CD4-positive, CD25-positive, alpha-beta regulatory T cell (primary cell): ENCODE data around the gene SLC1A2. TPM values are rescaled to one million over a fixed set of nuclear protein-coding genes. Genes with fewer than 3 reads are reported as not detected.

Experiments
- ATAC-seq, 2 donors: fragments of 150-1000 bp; cut with Tn5 transposase; one replicate each; pipeline ENCODE4 v1.10.0; 2021; ENCODE audit warnings: low read depth in 2 of 2, moderate number of reproducible peaks in 2 of 2, moderate library complexity in 1 of 2
- DNase-seq, 3 donors: peaks; one replicate each; pipeline versions ENCODE4 v3.0.0 to v3.0.0-alpha.2; 2012 to 2022; ENCODE audit warnings: mixed read lengths in 1 of 3
- H3K27ac ChIP-seq: one replicate; pipeline ENCODE4 v1.7.0; 2013; ENCODE audit warnings: mild to moderate bottlenecking, low read length; ENCODE audit not compliant: insufficient read depth, poor library complexity, severe bottlenecking
- H3K27me3 ChIP-seq: one replicate; pipeline ENCODE4 v1.7.0; 2013; ENCODE audit warnings: low read length; ENCODE audit not compliant: control insufficient read depth, insufficient read depth
- H3K36me3 ChIP-seq: one replicate; pipeline ENCODE4 v1.7.0; 2013; ENCODE audit warnings: mild to moderate bottlenecking, low read length, moderate library complexity; ENCODE audit not compliant: control insufficient read depth, insufficient read depth
- H3K4me1 ChIP-seq: 2 replicates; pipeline ENCODE4 v1.7.0; 2013; ENCODE audit warnings: mild to moderate bottlenecking, low read length; ENCODE audit not compliant: insufficient read depth, control insufficient read depth, poor library complexity, severe bottlenecking
- H3K4me3 ChIP-seq: one replicate; pipeline ENCODE4 v1.7.0; 2013; ENCODE audit warnings: low read depth, mild to moderate bottlenecking, low read length, moderate library complexity
- H3K9me3 ChIP-seq, 2 experiments: 1 replicate in 1 of 2; 2 replicates in 1 of 2; pipeline ENCODE4 v1.7.0; 2013; ENCODE audit warnings: low read length in 2 of 2, mild to moderate bottlenecking in 1 of 2, moderate library complexity in 1 of 2; ENCODE audit not compliant: control insufficient read depth in 2 of 2
- H3K27ac Mint-ChIP-seq, 3 donors: one replicate each; pipeline ENCODE4 v1.8.0; 2020 to 2022; ENCODE audit warnings: mild to moderate bottlenecking in 3 of 3, mixed read lengths in 3 of 3, moderate library complexity in 2 of 3
- H3K27me3 Mint-ChIP-seq: one replicate; pipeline ENCODE4 v1.8.0; 2022; ENCODE audit warnings: mild to moderate bottlenecking, mixed read lengths
- H3K36me3 Mint-ChIP-seq: one replicate; pipeline ENCODE4 v1.8.0; 2020; ENCODE audit warnings: mixed read lengths
- H3K4me1 Mint-ChIP-seq, 4 donors: one replicate each; pipeline ENCODE4 v1.8.0; 2020 to 2022; ENCODE audit warnings: mixed read lengths in 4 of 4, mild to moderate bottlenecking in 1 of 4
- H3K4me3 Mint-ChIP-seq, 4 donors: one replicate each; pipeline ENCODE4 v1.8.0; 2020 to 2022; ENCODE audit warnings: mild to moderate bottlenecking in 4 of 4, mixed read lengths in 4 of 4, moderate library complexity in 3 of 4
- H3K9me3 Mint-ChIP-seq, 7 donors: one replicate each; pipeline ENCODE4 v1.8.0; 2020 to 2022; ENCODE audit warnings: mixed read lengths in 7 of 7, mild to moderate bottlenecking in 3 of 7, moderate library complexity in 2 of 7
- polyA plus RNA-seq, 4 donors: library from polyadenylated mRNA; unstranded; fragments of 300-500 nt; fragmentation: Illumina TruSeq; gene quantifications; one replicate each; pipeline ENCODE4 v1.2.3, GENCODE V29; 2021
- total RNA-seq: library from RNA; stranded (reverse); gene quantifications from one replicate; pipeline ENCODE4 v1.2.3, GENCODE V29; 2022

SLC1A2 gene
- total and polyA plus RNA-seq, 5 donors from 2014 or later = 0.08 to 0.23 TPM; not detected in 3

- peaks cover 0 to 6% of the 10 kb centered on the region in 2 experiments for H3K9me3 ChIP-seq
- H3K27ac Mint-ChIP-seq = no peak overlapping the region
- DNase-seq (peak in 1 of 3 donors; percentile 29), ATAC-seq (peak in 1 of 2 donors; percentile 53)
- no peak overlapping the region for H3K27ac ChIP-seq
- H3K4me1 Mint-ChIP-seq = peaks cover 5 to 34% (median 17%) of the 10 kb centered on the region in 4 donors
- no peaks in the 10 kb centered on the region for H3K36me3 ChIP-seq
- H3K36me3 Mint-ChIP-seq = no peaks in the 10 kb centered on the region
- H3K4me1 ChIP-seq = peaks cover under 1% of the 10 kb centered on the region
- no peak overlapping the region for H3K4me3 ChIP-seq
- H3K27me3 ChIP-seq = no peaks in the 10 kb centered on the region
- H3K27me3 Mint-ChIP-seq = peaks cover 4% of the 10 kb centered on the region
- H3K9me3 Mint-ChIP-seq = peaks cover 0 to 6% (median 0%) of the 10 kb centered on the region in 7 donors
- no peak overlapping the region for H3K4me3 Mint-ChIP-seq
Observed at GRCh38 chr11:35337136-35337913, 82.0 kb downstream of the SLC1A2 start.

GRCh38 chr11:35336726-35337125, 82.6 kb downstream of the SLC1A2 start:
- no peak for DNase-seq

GRCh38 chr11:35335226-35335625, 84.1 kb downstream of the SLC1A2 start:
- Mint-ChIP-seq H3K27me3 (peaks cover 4% of the 10 kb centered on the region), H3K36me3 (no peaks in the 10 kb centered on the region), H3K27ac (no peak overlapping the region), H3K4me1 (peaks cover 7 to 42% (median 29%) of the 10 kb centered on the region in 4 donors), H3K4me3 (no peak overlapping the region), H3K9me3 (peaks cover 0 to 6% (median 0%) of the 10 kb centered on the region in 7 donors)
- ATAC-seq (no peak), DNase-seq (no peak)
- Histone ChIP-seq H3K4me3 (no peak overlapping the region), H3K27me3 (no peaks in the 10 kb centered on the region), H3K27ac (no peak overlapping the region), H3K36me3 (no peaks in the 10 kb centered on the region), H3K9me3 (peaks cover 0 to 6% of the 10 kb centered on the region in 2 experiments), H3K4me1 (peaks cover 21% of the 10 kb centered on the region)

More at GRCh38 chr11:35336726-35337125, 82.6 kb downstream of the SLC1A2 start:
- H3K9me3 ChIP-seq = peaks cover 0 to 6% of the 10 kb centered on the region in 2 experiments
- no peak overlapping the region for H3K27ac ChIP-seq
- Mint-ChIP-seq H3K4me1 (peaks cover 2 to 34% (median 16%) of the 10 kb centered on the region in 4 donors), H3K4me3 (no peak overlapping the region), H3K9me3 (peaks cover 0 to 6% (median 0%) of the 10 kb centered on the region in 7 donors), H3K27ac (no peak overlapping the region), H3K27me3 (peaks cover 4% of the 10 kb centered on the region), H3K36me3 (no peaks in the 10 kb centered on the region)
- ATAC-seq = no peak
- no peak overlapping the region for H3K4me3 ChIP-seq
- H3K4me1 ChIP-seq = peaks cover 6% of the 10 kb centered on the region
- no peaks in the 10 kb centered on the region for H3K27me3 ChIP-seq
- no peaks in the 10 kb centered on the region for H3K36me3 ChIP-seq

- ATAC-seq = no peak
- Mint-ChIP-seq H3K27ac (peak overlapping the region; percentile 24 to 66 (median 51)), H3K36me3 (no peaks in the 10 kb centered on the region)
Observed at GRCh38 chr11:35334385-35335090, 84.8 kb downstream of the SLC1A2 start.

GRCh38 chr11:35332524-35332923, 86.8 kb downstream of the SLC1A2 start:
- Mint-ChIP-seq H3K27ac (peak overlapping the region in 2 of 3 donors; percentile 85), H3K27me3 (no peaks in the 10 kb centered on the region), H3K4me3 (peak overlapping the region in 1 of 4 donors; percentile 42), H3K4me1 (peaks cover 14 to 68% (median 42%) of the 10 kb centered on the region in 4 donors), H3K36me3 (no peaks in the 10 kb centered on the region), H3K9me3 (peaks cover 0 to 3% (median 0%) of the 10 kb centered on the region in 7 donors)
- H3K4me3 ChIP-seq = no peak overlapping the region
- peaks cover 0 to 6% of the 10 kb centered on the region in 2 experiments for H3K9me3 ChIP-seq
- H3K4me1 ChIP-seq = peaks cover 31% of the 10 kb centered on the region
- no peak for ATAC-seq
- no peaks in the 10 kb centered on the region for H3K27me3 ChIP-seq
- H3K27ac ChIP-seq = no peak overlapping the region
- no peak for DNase-seq
- H3K36me3 ChIP-seq = no peaks in the 10 kb centered on the region

More at GRCh38 chr11:35334385-35335090, 84.8 kb downstream of the SLC1A2 start:
- no peak overlapping the region for H3K27ac ChIP-seq
- peaks cover 10 to 49% (median 36%) of the 10 kb centered on the region in 4 donors for H3K4me1 Mint-ChIP-seq
- H3K9me3 Mint-ChIP-seq = peaks cover 0 to 6% (median 0%) of the 10 kb centered on the region in 7 donors
- no peaks in the 10 kb centered on the region for H3K27me3 ChIP-seq
- no peak overlapping the region for H3K4me3 ChIP-seq
- DNase-seq = no peak
- peaks cover 28% of the 10 kb centered on the region for H3K4me1 ChIP-seq
- peaks cover 0 to 6% of the 10 kb centered on the region in 2 experiments for H3K9me3 ChIP-seq
- H3K27me3 Mint-ChIP-seq = peaks cover 4% of the 10 kb centered on the region
- no peaks in the 10 kb centered on the region for H3K36me3 ChIP-seq
- H3K4me3 Mint-ChIP-seq = no peak overlapping the region

- Mint-ChIP-seq H3K36me3 (no peaks in the 10 kb centered on the region), H3K9me3 (peaks cover 0 to 4% (median 0%) of the 10 kb centered on the region in 7 donors), H3K4me3 (peak overlapping the region in 3 of 4 donors; percentile 19 to 81 (median 28)), H3K4me1 (peaks cover 16 to 70% (median 41%) of the 10 kb centered on the region in 4 donors), H3K27me3 (no peaks in the 10 kb centered on the region), H3K27ac (peak overlapping the region; percentile 85 to 98 (median 90))
- Histone ChIP-seq H3K4me1 (peaks cover 31% of the 10 kb centered on the region), H3K4me3 (peak overlapping the region; percentile 42), H3K9me3 (no peaks in the 10 kb centered on the region), H3K36me3 (no peaks in the 10 kb centered on the region), H3K27ac (peak overlapping the region; percentile 71), H3K27me3 (no peaks in the 10 kb centered on the region)
- peak; percentile 97 to 98 for ATAC-seq
- DNase-seq = peak in 2 of 3 donors; percentile 60 to 94
Observed at GRCh38 chr11:35330931-35331330, 88.4 kb downstream of the SLC1A2 start.

- DNase-seq (no peak), ATAC-seq (no peak)
- Histone ChIP-seq H3K27me3 (no peaks in the 10 kb centered on the region), H3K4me3 (peak overlapping the region; percentile 42), H3K27ac (peak overlapping the region; percentile 71), H3K4me1 (peaks cover 31% of the 10 kb centered on the region), H3K9me3 (no peaks in the 10 kb centered on the region), H3K36me3 (no peaks in the 10 kb centered on the region)
- Mint-ChIP-seq H3K27me3 (no peaks in the 10 kb centered on the region), H3K27ac (peak overlapping the region; percentile 85 to 98 (median 90)), H3K36me3 (no peaks in the 10 kb centered on the region), H3K4me3 (peak overlapping the region in 3 of 4 donors; percentile 19 to 81 (median 28)), H3K9me3 (peaks cover 0 to 4% (median 0%) of the 10 kb centered on the region in 7 donors), H3K4me1 (peaks cover 16 to 70% (median 42%) of the 10 kb centered on the region in 4 donors)
Observed at GRCh38 chr11:35330156-35330889, 89.0 kb downstream of the SLC1A2 start.
